PFSK-1 (cell line): ENCODE results near the gene SORBS1.

Experiments used
- FOXP2 ChIP-seq: optimal IDR thresholded peaks from 2 replicates; pipeline ENCODE3; 2011; ENCODE audit warnings: borderline replicate concordance, control low read depth, inconsistent platforms; ENCODE audit not compliant: insufficient read depth; ENCODE audit errors: extremely low read length, extremely low read depth
- POLR2AphosphoS5 ChIP-seq: IDR thresholded peaks from 2 replicates; pipeline ENCODE4 v1.6.1; 2012; ENCODE audit warnings: low read depth, mild to moderate bottlenecking, control low read depth, low read length, moderate library complexity
- SIN3A ChIP-seq: IDR thresholded peaks from 2 replicates; pipeline ENCODE4 v1.6.1; 2012; ENCODE audit warnings: mild to moderate bottlenecking, low read length, moderate library complexity, borderline replicate concordance; ENCODE audit not compliant: insufficient read depth
- TAF1 ChIP-seq: IDR thresholded peaks from 2 replicates; pipeline ENCODE4 v1.6.1; 2012; ENCODE audit warnings: low read length, control low read depth, borderline replicate concordance; ENCODE audit not compliant: insufficient read depth
- TF ChIP-seq, protein P1 (sequence below), 2 experiments: IDR thresholded peaks; 2 replicates each; pipeline versions ENCODE4 v1.6.1 to v1.8.0; 2011 to 2012; ENCODE audit warnings: low read depth in 2 of 2, low read length in 2 of 2, control low read depth in 1 of 2, inconsistent platforms in 1 of 2, mild to moderate bottlenecking in 1 of 2, moderate library complexity in 1 of 2; ENCODE audit not compliant: insufficient read depth in 1 of 2

Gene SORBS1

DNA sequence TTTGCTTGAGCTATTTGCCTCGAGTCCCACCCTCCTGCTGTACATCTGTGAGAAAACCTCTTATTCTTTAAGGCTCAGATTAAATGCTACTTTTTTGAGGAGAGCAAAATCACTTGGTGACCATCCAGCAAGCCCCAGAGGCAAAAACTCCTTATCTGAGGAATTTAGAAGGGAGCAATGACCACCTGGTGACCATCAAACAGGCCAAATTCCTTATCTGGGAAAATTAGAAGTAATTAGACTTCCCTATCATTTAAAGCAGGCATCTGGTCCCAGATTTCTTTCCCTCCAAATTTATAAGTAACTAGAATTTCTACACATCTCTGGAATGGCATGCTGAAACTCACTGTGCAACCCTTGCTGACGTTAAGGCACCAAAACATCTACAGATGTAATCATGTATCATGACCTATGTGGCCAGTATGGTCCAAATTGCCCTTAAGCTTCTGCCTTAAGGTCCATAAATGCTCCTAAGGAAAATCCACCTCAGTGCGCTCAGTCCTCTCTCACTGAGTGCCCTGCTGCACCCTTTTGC lies 229.5 kb downstream of the SORBS1 start:
- TF ChIP-seq TAF1 (no peak), FOXP2 (no peak), POLR2AphosphoS5 (no peak), SIN3A (no peak)
- TF ChIP-seq, protein P1, sequence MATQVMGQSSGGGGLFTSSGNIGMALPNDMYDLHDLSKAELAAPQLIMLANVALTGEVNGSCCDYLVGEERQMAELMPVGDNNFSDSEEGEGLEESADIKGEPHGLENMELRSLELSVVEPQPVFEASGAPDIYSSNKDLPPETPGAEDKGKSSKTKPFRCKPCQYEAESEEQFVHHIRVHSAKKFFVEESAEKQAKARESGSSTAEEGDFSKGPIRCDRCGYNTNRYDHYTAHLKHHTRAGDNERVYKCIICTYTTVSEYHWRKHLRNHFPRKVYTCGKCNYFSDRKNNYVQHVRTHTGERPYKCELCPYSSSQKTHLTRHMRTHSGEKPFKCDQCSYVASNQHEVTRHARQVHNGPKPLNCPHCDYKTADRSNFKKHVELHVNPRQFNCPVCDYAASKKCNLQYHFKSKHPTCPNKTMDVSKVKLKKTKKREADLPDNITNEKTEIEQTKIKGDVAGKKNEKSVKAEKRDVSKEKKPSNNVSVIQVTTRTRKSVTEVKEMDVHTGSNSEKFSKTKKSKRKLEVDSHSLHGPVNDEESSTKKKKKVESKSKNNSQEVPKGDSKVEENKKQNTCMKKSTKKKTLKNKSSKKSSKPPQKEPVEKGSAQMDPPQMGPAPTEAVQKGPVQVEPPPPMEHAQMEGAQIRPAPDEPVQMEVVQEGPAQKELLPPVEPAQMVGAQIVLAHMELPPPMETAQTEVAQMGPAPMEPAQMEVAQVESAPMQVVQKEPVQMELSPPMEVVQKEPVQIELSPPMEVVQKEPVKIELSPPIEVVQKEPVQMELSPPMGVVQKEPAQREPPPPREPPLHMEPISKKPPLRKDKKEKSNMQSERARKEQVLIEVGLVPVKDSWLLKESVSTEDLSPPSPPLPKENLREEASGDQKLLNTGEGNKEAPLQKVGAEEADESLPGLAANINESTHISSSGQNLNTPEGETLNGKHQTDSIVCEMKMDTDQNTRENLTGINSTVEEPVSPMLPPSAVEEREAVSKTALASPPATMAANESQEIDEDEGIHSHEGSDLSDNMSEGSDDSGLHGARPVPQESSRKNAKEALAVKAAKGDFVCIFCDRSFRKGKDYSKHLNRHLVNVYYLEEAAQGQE (IDR thresholded peaks at IDR 0.05; ENCODE audit: insufficient read depth in 1 of 2, low read depth in 2 of 2, low read length in 2 of 2), result no peak

GRCh38 chr10:95330966-95331453 lies 230.2 kb downstream of the SORBS1 start:
- TF ChIP-seq POLR2AphosphoS5 (no peak), SIN3A (no peak), TAF1 (no peak), FOXP2 (no peak)
- TF ChIP-seq, protein P1 (IDR thresholded peaks at IDR 0.05; ENCODE audit: insufficient read depth in 1 of 2, low read depth in 2 of 2, low read length in 2 of 2), result no peak

GRCh38 chr10:95329296-95329695 lies 231.9 kb downstream of the SORBS1 start:
- TF ChIP-seq TAF1, result no peak

- TF ChIP-seq, protein P1 (IDR thresholded peaks at IDR 0.05; ENCODE audit: insufficient read depth in 1 of 2, low read depth in 2 of 2, low read length in 2 of 2), result no peak
- TF ChIP-seq FOXP2, result no peak
- no peak for TF ChIP-seq TAF1
- no peak for TF ChIP-seq SIN3A
- no peak for TF ChIP-seq POLR2AphosphoS5
These were observed 233.2 kb downstream of the SORBS1 start for GRCh38 chr10:95328013-95328412.

GRCh38 chr10:95327367-95327766 lies 233.8 kb downstream of the SORBS1 start:
- TF ChIP-seq FOXP2 (no peak), SIN3A (no peak), POLR2AphosphoS5 (no peak), TAF1 (no peak)
- TF ChIP-seq, protein P1 (IDR thresholded peaks at IDR 0.05; ENCODE audit: insufficient read depth in 1 of 2, low read depth in 2 of 2, low read length in 2 of 2), result no peak

DNA sequence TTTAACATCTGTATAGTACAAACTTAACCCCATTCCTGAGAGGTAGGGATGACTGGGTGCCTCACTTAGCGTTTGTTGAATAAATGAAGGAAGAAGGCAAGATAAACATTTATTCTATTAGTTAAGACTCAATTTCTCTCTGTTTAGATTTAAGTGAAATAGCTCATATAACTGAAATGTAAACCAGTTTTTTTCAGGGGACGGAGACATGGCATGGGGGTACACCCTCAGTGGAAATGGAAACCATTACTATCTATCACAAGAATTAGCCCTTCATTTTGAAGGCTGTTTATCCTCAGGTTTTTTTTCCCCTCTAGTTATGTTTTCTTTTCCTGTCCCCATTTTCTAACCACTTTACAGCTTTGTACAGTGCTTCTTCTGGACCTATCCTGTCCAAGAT lies 234.8 kb downstream of the SORBS1 start:
- TF ChIP-seq, protein P1 (IDR thresholded peaks at IDR 0.05; ENCODE audit: insufficient read depth in 1 of 2, low read depth in 2 of 2, low read length in 2 of 2), result no peak
